MV-4-11 (cell line): ENCODE measurements around the gene TACR1.
"Not testable (repeated sequence)": the region's sequence is repeated elsewhere in the genome, so short reads cannot be mapped to it uniquely, and the experiment has no call there.

Source experiments
- DNase-seq: peaks from one replicate; lab custom pipeline; 2025; lab: John Stamatoyannopoulos, UW

The TACR1 gene

DNA sequence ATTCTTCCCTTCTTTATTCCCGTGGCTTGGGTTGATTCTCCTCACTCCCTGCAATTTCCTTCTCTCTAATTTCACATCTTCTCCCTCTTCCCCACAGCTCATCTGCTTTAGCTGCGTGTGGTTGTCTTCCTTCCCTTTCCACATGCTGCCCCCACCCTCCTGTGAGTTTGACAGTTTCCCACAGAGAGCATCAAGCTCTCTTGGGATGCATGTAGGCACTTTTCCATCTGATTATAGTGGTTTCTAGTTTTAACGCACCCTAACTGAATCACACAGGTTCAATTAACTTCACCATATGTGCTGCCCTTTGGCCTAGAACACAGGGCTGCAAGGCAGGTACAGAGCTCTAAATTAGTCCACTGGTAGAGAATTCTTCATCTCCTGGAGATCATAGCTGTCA, 110.5 kb downstream of the TACR1 start:
- DNase-seq, result no peak

DNA sequence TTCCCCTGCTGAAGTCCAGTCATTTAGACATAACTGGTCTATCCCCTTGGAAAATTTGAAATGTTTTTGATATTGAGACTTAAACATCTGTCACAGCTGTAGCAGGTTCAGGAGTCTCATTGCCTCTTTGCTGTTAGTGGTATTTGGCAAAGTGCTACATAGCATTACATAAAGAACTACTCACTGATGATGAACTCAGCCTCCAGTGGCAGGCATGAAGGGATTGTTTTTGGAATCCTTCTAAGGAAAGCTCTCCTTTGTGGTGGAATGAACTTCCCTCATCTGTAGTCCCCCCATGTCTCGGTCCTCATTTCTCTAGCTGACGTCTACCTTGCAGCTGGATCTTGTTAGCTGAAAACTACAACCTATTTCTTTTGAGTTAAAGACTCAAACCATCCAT, 111.6 kb downstream of the TACR1 start:
- DNase-seq, result no peak

DNA sequence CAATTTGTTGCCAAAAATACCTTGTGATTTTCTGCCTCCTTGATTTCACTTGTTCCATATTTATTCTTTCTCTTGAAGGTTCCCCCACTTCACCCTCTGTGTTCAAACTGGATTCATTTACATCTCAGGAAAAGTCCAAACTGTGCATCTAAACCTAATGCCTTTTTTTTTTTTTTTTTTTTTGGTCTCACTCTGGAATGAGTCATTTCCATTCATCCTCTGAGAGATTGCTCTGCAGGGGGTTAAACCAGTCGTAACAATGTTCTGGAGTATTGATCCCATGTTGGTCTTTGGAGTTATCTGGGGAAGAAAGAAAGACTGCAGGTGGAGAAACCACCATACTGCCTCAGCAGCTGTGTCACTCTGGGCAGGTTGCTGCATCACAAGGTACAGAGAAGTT, 119.7 kb downstream of the TACR1 start:
- DNase-seq, result no peak

DNA sequence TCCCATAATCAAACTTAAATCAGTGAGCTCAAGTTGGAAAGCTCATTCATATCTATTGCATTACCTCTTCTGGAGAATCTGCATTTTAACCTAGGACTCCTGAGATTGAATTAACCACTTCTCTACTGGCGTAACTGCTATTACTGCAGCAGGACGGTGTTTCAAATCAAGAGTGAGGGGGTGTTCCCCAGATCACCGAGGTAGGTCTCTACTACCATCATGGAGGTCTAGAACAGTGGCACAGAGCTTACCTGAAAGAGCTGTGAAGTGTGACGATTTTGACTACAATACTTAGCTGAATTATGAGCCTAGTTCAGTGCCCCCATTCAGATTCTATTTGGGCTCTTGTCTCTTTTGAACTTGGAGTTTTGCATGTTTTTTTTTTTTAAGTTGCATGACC, 121.4 kb downstream of the TACR1 start:
- DNase-seq, result no peak

DNA sequence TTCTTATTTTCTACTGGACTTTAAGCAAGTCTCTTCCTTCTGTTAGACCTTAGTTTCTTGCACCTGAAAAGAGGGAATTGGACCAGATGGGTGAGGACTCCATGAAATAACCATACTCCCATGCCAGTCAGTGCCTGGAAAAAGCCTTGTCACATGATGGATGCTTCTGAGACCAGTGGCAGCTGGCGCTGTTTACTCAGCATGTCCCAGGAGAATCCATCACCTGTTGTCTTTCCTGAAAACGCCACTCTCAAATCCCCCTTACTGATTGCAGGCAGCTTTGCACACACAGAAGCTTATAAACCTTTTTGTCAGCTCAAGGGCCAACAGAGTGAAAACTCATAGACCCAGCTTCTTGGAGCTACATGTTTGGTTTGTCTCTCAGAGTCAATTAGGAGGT, 123.2 kb downstream of the TACR1 start:
- DNase-seq, result no peak

DNA sequence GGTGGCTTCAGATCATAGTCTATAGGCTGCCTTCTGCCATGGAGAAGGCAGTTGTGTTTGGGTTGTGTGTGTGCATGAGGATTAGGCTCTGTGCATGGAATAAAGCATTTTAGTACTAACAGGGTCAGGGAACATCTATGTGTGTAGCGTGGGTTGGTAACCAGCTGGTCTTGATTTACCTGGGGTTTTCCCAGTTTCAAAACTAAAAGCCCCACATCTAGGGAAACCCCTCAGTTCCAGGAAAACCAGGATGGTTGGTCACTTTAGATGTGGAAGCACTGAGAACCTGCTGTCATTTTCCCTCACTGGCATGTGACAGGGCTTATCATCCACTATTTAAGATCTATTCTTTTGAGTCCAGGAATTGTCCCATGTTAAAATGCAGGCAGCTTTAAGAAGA, 124.6 kb downstream of the TACR1 start:
- no peak for DNase-seq

DNA sequence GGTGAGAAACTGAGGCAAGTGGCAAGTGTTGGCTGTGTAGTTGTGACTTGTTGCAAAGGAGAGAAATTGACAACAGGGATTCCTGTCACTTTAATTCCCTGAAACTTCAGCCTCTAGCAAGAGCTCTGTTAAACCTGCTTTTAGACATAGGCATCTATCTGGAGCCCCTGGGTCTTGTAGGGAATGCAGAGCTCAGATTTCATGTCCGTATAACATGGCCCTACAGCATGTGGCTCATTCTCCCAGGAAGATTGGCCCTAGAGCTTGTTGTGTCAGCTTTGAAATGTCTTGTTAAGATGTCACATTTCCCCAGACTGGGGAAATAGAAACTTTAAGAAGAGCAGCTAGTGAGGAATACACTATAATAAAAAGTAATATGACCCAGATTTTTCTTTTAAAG, 125.1 kb downstream of the TACR1 start:
- no peak for DNase-seq

DNA sequence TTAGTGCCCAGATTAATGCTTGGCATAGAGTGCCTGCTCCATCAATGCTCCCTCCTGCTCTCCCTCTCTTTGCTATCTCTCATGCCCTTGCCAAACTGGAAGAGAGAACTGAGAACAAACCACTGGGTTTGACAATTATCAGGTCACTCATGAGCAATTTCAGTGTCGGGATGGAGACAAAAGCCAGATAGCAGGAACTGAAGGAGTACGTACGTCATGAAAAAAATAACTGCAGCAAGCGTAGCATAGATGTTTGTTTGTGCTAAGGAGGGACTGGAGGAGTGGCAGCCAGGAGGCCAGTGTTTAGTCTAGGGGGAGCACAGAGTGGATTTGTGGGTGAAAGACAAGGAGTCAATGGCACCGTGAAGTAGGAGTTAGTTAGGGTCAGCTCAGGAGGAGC, 127.6 kb downstream of the TACR1 start:
- DNase-seq, result no peak

DNA sequence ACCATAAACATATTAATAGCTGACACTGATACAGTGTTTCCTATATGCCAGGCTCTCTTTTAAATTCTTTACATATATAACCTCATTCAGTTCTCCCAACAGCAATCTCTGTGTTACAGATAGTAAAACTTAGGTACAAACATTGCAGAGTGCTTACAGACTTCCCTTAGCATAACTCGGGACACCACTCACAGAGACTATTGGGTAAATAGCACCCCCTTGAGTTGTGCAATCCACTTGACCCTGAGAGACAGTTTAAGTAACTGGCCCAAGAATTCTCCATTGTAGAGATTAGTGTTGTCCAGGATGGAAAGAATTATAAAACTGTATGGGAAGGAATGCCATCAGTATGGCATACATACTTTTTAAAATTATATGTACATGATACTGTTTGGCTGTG, 130.8 kb downstream of the TACR1 start:
- DNase-seq, result no peak

DNA sequence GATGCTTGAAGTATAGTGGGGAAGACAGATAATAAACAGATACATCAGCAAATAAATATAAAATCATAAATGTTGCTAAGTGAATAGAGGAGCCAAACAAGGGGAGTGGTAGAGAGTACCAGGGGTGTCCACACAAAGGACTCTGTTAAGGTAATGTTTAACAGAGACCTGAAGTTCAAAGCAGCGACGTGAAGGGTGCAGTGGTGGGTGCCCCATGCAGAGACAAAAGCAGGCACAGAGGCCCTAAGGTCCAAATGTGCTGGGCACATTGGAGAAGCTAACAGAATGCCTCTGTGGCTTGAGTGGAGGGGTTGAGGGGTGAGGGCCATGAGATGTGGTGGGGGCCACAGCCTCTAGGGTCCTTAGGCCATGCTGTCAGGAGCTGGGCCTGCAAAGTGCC, 131.8 kb downstream of the TACR1 start:
- DNase-seq, result no peak

DNA sequence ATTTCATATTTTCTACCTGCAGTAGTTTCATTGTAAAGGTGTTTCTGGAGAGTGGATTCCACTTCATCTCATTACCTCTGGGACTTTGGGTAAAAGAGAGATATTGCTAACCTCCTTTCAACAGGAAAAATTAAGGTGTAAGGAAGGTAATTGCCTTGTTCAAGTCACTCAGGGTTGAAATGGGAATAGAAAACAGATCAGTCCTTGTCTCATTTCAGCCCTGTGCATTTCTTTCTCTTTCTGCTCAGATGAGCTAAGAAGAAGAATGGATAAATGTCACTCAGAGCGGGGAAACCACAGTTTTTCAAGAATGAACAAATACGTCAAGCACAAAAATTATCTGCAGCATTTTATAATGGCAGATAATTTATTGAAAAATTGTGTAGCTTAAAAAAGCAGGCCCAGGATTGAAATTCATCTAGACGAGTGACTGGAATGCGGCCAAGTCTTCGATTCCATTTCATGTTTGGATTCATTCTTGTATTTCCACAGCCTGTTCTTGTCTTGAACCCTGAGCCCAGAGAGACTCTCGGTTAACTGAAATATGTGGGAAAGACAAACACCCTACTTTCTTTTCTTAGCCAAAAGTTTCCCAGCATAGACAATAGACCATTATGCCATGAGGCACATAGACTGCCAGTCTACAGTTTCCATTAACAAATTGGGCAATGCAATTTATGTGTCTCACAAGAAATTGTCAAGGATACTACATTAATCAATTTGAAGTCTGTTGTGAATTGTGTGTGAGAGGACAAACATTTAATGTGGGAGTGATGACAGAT, 133.0 kb downstream of the TACR1 start:
- no peak for DNase-seq

DNA sequence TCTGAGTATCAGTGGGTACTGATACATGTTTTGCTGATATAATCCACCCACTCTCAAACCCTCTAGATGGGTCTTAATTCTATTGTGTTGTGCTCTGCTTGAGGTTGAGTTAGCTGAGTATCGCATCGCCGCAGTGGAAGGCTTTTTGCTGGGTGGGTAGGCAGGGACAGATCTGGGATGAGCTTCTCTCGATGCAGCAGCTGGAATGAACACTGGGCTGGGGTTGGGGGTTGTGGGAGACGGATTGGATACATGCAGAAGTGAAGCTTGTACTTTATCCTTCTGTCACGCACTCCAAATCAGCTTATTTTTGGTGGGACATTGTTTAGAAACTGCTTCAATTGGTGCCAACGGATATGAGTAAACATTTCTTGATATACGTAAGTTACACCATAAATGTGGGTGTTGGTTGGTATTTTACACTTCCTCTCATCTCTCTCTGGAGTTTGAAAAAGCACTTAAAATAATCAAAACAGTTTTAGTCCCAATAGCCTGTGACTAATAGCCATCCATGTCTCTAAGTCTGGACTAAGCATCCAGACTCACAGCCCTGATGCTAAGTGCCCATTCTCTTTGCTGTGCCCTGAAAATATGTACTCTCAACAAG, 133.8 kb downstream of the TACR1 start:
- no peak for DNase-seq

DNA sequence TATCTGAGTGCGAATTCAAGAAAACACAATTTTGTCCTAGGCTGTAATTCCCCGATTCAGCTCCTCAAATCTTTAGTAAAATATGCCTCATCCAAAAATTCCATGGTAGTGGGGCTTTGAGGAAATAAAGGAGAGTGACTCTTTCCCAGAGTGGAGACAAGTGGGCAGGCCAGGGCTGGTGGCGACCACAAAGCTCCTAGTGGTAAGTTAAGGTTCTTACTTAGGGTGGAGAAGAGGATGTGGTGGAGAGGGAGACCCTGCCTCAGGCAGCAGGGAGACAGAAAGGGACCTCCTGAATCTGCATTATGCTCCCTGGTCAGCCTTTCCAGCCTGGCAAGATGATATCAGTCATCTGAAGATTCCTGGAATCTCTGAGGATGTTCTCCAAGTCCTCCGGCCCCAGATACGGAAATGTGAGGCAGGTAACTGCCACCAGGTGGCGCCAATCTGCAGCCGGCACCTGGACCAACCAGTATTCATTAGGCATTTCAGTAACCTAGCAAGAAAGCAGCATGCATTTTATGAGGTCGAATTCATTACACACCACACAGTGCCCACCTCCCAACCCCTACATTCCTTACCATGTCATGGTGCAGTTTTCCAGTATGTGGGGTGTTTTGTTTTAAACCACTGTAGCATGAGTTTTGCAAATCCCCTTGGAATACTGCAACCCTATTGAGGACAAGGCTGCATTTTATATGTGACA, 134.5 kb downstream of the TACR1 start:
- peak; percentile 28 for DNase-seq

DNA sequence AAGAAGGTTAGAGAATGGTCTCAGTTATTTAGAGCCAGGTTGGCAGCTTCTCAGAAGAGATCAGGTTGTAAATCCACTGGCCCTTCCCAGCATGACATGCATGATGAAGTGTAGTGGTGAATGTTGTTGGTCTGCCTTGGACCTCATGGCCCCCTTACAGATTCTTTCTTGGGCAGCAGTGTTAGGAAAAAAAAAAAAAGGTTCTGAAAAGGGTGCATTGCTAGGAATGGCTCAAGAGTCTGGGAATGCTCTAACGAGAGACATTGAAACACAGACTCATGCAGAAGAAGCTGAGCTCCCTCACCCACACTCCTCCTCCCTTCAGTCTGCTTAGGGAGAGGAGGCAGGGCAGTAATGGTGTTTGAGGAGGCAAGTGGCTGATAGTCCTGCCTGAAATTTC, 135.4 kb downstream of the TACR1 start:
- no peak for DNase-seq

DNA sequence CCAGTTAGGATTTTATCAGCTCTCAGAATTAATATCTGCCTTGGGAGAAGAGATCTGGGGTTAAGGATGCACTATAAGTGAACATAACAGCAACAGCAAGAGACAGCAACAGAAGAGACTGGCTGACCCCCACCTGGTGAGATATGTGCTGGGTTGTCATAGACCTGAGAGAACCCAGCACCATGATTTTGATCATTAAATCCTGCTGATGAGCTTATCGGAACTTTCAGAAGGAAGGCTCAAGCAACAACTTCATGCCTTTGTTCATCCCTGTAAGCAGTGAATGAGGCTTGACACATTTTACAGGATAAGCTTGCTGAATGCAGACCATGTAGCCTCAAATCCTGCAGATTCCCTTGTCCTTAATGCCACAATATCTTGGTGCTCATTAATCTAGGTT, 140.9 kb downstream of the TACR1 start:
- no peak for DNase-seq

DNA sequence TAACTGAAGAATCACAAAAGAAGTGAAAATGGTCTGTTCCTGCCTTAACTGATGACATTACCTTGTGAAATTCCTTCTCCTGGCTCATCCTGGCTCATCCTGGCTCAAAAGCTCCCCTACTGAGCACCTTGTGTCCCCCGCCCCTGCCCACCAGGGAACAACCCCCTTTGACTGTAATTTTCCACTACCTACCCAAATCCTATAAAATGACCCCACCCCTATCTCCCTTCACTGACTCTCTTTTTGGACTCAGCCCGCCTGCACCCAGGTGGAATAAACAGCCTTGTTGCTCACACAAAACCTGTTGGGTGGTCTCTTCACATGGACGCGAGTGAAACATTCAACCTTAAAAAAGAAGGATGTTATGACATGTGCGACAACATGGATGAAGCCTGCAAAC, 142.2 kb downstream of the TACR1 start:
- DNase-seq, result not testable (repeated sequence)

DNA sequence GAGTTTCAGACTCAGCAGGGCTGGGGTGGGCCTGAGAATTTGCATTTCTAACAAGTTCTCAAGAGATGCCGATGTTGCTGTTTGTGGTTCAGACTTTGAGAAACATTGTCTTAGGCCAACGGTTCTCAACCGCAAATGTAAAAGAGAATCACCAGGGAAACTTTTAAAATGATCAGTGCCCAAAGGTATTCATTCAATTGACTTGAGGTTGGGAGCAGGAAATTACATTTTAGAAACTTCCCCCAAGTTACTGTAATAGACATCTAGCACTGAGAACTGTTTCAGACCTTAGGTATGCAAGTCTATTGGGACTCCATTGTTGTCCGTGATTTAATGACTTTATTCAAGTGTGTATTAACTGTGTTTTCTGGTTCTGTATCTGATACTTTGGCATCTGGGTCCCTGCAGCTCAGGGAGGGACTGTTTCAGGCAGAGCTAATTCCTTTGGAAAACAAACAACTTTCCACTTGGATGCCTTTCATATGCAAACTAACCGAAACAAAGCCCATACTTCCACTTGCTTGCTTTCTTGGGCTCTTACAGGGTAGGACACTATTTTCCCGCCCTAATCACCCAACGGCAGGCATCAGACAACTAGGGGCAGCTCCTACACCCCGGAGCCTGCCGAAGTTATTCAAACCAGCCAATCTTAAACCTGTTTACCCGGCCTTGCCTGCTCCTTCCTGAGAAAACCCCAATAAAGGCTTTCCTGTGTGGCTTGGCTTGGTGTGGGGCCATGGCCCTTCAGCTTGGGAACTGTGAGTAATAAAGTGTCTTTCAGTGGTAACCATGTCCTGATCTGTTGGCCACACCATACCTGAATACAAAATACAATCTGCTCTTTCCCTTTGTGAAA, 143.3 kb downstream of the TACR1 start:
- no peak for DNase-seq

DNA sequence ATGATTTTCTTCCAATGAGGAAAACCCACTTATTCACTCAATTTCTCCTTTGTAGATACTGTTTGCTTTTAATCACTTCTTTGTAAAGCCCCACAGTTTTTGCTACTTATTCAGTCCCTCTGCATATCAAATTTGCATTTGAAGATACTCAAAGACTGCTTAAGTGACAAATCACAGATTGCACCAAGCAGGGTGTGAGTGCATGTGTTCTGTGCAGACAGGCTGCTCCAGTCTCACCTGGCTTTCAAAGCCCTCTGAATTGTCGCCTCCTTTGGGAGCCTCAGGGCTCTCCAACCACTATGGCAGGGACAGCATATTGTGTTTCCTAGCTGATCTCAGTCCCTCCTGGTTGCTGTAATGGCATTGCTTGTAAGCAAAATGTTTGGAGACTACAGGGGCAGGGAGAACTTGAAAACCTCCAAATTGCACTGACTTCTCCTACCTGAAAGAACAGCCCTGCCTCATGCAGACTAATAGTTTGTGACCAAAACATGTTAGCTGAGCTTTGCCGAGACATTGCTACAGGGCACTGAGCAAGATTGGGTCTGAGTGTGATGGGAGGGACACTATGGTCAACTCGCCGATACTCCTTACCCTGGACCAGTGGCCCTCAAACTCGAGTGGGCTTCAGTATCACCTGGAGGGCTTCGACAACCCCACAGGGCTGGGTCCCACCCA, 144.0 kb downstream of the TACR1 start:
- no peak for DNase-seq

DNA sequence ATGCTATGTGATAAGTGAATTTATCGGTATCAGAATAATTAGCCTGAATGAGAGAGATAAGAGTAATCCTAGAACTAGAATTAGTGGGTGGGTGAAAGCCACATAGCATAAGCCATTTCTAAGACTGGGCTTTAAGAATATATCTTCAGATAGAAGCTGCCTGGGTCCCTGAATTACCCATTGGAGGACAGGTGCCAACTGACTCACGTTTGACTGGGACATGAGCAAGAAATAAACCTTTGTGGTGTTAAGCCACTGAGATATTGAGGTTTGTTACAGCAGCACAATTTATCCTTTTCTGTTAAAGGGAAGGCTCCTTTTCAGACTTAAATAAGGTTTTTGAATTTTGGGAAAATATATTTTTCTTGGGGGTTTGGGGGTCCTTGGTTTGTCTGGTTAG, 145.0 kb downstream of the TACR1 start:
- no peak for DNase-seq

DNA sequence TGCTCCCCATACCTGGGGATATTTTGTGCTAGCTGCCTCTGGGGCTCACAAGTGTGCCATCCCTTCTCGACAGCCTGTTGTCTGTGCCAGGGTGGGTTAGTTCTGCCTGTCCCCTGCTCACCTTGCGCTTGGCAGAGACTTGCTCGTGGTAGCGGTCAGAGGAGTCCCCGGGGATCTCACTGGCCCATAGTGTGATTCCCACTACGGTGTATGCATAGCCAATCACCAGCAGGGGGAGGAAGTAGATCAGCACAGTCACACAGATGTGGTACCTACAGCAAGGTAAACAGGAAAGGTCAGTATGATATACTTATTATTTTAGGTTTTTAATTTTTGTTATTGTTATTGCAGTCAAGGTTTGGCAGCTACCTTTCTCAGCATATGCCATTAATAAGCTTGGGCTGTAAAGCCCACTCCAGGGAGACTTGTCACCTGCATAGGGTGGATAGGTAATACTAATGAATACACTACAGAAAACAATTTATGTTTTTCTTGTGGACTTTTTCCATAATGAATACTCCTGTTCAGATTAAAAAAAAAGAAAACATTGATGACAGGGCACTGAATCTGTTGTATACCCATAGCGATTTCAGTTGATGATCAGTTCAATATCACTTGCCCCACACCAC, 145.7 kb downstream of the TACR1 start:
- DNase-seq, result no peak

DNA sequence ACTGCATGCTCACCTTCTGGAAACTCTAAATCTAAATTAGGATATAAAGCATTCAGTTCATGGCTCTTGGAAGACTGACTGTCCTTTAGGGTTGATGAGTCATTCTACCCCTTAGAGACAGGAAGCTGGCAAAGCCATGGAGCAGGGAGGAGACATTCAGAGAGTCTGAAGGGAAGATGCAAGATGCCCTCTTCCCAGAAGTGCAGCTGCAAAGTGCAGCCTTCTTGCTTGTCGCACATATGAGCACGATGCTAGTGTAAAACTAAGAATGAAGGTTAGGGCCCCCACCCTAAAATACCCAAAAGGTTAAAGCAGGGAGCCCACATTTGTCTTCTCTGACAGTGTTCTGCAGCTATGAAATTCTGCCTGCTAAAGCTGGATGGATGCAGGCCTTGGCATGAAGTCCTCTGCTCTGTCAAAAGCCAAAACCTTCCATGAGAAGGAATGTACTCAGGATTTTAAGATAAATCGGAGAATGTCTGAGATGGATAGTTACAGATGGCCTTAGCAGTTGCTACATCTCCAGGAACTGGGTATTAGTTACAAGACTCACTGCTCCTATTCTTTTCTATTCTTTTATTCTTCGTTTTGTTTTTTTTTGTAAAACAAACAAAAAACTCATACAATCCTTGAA, 151.2 kb downstream of the TACR1 start:
- peak; percentile 10 for DNase-seq
